Suprapubic skin (tissue), 4 donors: ENCODE measurements around the gene FYN.

Experiments
- CTCF ChIP-seq, 2 donors: fragments of 200-600 bp in 1 of 2; fragments of 450-650 bp in 1 of 2; sonication (generic) in 1 of 2; IDR thresholded peaks; one replicate each; pipeline ENCODE4 v1.5.1; 2016 to 2019; ENCODE audit warnings: antibody characterized with exemption in 2 of 2, mild to moderate bottlenecking in 1 of 2, moderate library complexity in 1 of 2
- EP300 ChIP-seq: sonication (generic); formaldehyde crosslinking; IDR thresholded peaks from one replicate; pipeline ENCODE4 v1.6.1; 2017; ENCODE audit warnings: antibody characterized with exemption
- POLR2AphosphoS5 ChIP-seq, 3 donors: sonication (generic); formaldehyde crosslinking; IDR thresholded peaks; one replicate each; pipeline ENCODE4 v1.6.1; 2017; ENCODE audit warnings: antibody characterized with exemption in 3 of 3

GRCh38 chr6:111766201-111766857 is 106.9 kb downstream of the FYN start:
- TF ChIP-seq CTCF (IDR thresholded peaks at IDR 0.05) (no peak), EP300 (no peak), POLR2AphosphoS5 (IDR thresholded peaks at IDR 0.05) (no peak)
